Glutamatergic neuron (in vitro differentiated cells): Measurements from ENCODE around the gene ARGLU1. TPM values are rescaled to one million over a fixed set of nuclear protein-coding genes. Genes with fewer than 3 reads are reported as not detected.
A peak's percentile ranks its signal among the peaks of the same experiment; 100 is the strongest.

ENCODE experiments used
- DNase-seq: peaks from one replicate; pipeline ENCODE4 v3.0.0; 2022
- H3K27ac Mint-ChIP-seq: one replicate; pipeline ENCODE4 v1.8.0; 2020; ENCODE audit warnings: mild to moderate bottlenecking, mixed read lengths, inconsistent platforms; ENCODE audit not compliant: unreplicated experiment
- H3K27me3 Mint-ChIP-seq: one replicate; pipeline ENCODE4 v1.8.0; 2020; ENCODE audit warnings: mild to moderate bottlenecking, moderate library complexity, mixed read lengths, inconsistent platforms; ENCODE audit not compliant: unreplicated experiment
- H3K36me3 Mint-ChIP-seq: one replicate; pipeline ENCODE4 v1.8.0; 2020; ENCODE audit warnings: mild to moderate bottlenecking, mixed read lengths, inconsistent platforms; ENCODE audit not compliant: unreplicated experiment
- H3K4me1 Mint-ChIP-seq: one replicate; pipeline ENCODE4 v1.8.0; 2020; ENCODE audit warnings: mild to moderate bottlenecking, low read depth, mixed read lengths, inconsistent platforms; ENCODE audit not compliant: unreplicated experiment
- H3K4me3 Mint-ChIP-seq: one replicate; pipeline ENCODE4 v1.8.0; 2020; ENCODE audit warnings: mild to moderate bottlenecking, mixed read lengths, inconsistent platforms; ENCODE audit not compliant: unreplicated experiment
- H3K9me3 Mint-ChIP-seq: one replicate; pipeline ENCODE4 v1.8.0; 2020; ENCODE audit warnings: mild to moderate bottlenecking, moderate library complexity, mixed read lengths, inconsistent platforms; ENCODE audit not compliant: unreplicated experiment
- CTCF ChIP-seq: fragments of 200-600 bp; sonication (generic); IDR thresholded peaks from one replicate; pipeline ENCODE4 v1.5.0; 2021; ENCODE audit not compliant: partially characterized antibody, unreplicated experiment
- total RNA-seq: library from RNA; stranded (reverse); fragmentation: NEBNext Ultra II Directional; extraction: Animal tissue kit (Norgen Biotek cat#: 25700); gene quantifications from one replicate; pipeline ENCODE4 v1.2.1, GENCODE V29; 2021; ENCODE audit not compliant: unreplicated experiment

Gene ARGLU1
- total RNA-seq, 1 donor from 2014 or later: 129 TPM

GRCh38 chr13:106575896-106576295 lies 8.0 kb upstream of the ARGLU1 start:
- no peak for TF ChIP-seq CTCF
- no peak overlapping the region for H3K27ac Mint-ChIP-seq
- H3K4me1 Mint-ChIP-seq: no peaks in the 10 kb centered on the region
- H3K9me3 Mint-ChIP-seq: no peaks in the 10 kb centered on the region
- peaks cover 2% of the 10 kb centered on the region for H3K27me3 Mint-ChIP-seq
- no peak for DNase-seq
- no peak overlapping the region for H3K4me3 Mint-ChIP-seq
- H3K36me3 Mint-ChIP-seq: no peaks in the 10 kb centered on the region

- no peak for TF ChIP-seq CTCF
- Mint-ChIP-seq H3K4me3 (no peak overlapping the region), H3K9me3 (peaks cover 2% of the 10 kb centered on the region), H3K27ac (no peak overlapping the region), H3K36me3 (no peaks in the 10 kb centered on the region), H3K4me1 (peaks cover 2% of the 10 kb centered on the region), H3K27me3 (peaks cover 3% of the 10 kb centered on the region)
- DNase-seq: no peak
These were observed 5.9 kb upstream of the ARGLU1 start for GRCh38 chr13:106573868-106574267.

GRCh38 chr13:106573284-106573846 lies 5.4 kb upstream of the ARGLU1 start:
- peaks cover 3% of the 10 kb centered on the region for H3K27me3 Mint-ChIP-seq
- peaks cover 2% of the 10 kb centered on the region for H3K9me3 Mint-ChIP-seq
- H3K27ac Mint-ChIP-seq: no peak overlapping the region
- no peak overlapping the region for H3K4me3 Mint-ChIP-seq
- TF ChIP-seq CTCF: no peak
- no peaks in the 10 kb centered on the region for H3K36me3 Mint-ChIP-seq
- DNase-seq: no peak
- peaks cover 2% of the 10 kb centered on the region for H3K4me1 Mint-ChIP-seq

GRCh38 chr13:106570299-106570852 lies 2.4 kb upstream of the ARGLU1 start:
- no peak overlapping the region for H3K27ac Mint-ChIP-seq
- no peaks in the 10 kb centered on the region for H3K36me3 Mint-ChIP-seq
- H3K4me1 Mint-ChIP-seq: peaks cover 14% of the 10 kb centered on the region
- peaks cover 1% of the 10 kb centered on the region for H3K27me3 Mint-ChIP-seq
- TF ChIP-seq CTCF: no peak
- H3K4me3 Mint-ChIP-seq: peak overlapping the region; percentile 81
- DNase-seq: peak; percentile 65
- H3K9me3 Mint-ChIP-seq: peaks cover 7% of the 10 kb centered on the region

- Mint-ChIP-seq H3K4me1 (peaks cover 23% of the 10 kb centered on the region), H3K27me3 (peaks cover 1% of the 10 kb centered on the region), H3K36me3 (no peaks in the 10 kb centered on the region), H3K4me3 (no peak overlapping the region), H3K27ac (no peak overlapping the region), H3K9me3 (peaks cover 7% of the 10 kb centered on the region)
- no peak for TF ChIP-seq CTCF
- no peak for DNase-seq
These were observed 1.5 kb upstream of the ARGLU1 start for GRCh38 chr13:106569233-106570095.
